Amniotic epithelial cell (primary cell): Measurements from ENCODE around the gene RBSN.

ENCODE experiments used
- DNase-seq: peaks from one replicate; pipeline ENCODE4 v3.0.0-alpha.2; 2010; ENCODE audit warnings: low read depth

Gene RBSN

DNA sequence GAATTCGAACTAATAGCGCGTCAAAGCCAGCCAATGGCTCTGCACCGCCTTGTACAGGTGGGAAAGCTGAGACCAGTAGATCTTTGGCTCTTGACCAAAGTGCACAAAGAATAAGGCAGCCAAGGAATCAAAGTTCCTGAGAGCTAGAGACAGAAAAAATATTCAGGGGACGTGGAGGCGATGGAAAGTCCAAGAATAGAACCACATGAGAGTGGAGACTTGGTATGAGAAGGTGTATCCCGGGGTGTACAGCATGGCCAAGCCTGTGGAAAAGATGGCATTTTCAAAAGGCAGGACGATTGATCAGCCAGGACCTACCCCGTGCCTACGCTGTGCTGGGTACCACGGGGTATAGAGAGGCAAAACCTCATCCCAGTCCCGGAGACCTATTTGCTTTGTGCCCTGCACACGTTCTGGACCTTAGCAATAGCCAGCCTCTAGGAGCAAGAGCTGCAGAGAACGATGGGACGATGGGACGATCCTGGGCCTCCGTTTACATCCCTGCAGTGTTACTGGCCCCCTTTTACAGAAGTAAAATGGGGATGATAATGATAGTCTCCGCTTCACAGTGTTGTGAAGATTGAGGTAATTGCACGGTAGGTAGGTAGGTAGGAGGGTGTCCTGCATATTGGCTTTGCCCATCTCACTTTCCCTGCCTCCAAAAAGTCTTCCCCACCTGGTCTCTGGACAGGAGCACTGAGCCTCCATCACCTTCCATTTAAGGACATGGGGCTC is 583 bp upstream of the RBSN start:
- no peak for DNase-seq

- DNase-seq: peak; percentile 7
Measured at GRCh38 chr3:15097891-15098290, 1.1 kb downstream of the RBSN start.

DNA sequence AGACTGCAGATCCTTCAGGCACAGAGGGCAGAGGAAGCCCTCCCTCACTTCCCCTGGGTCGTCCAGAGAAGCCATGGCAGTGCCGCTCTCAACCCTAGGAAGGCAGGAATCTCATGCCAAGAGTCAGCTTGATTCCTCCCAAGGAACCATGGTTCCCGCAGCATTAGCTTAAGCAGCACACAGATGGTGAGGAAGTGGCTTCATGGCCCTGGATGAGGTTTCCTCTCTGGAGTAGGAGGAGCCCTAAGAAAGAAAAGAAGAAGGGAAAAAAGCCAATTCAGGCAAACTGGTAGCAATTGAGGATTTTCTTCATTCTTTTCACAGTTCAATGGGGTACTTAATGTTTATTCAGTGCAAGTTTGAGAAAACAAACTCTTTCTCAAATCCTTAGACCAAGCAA is 2.9 kb downstream of the RBSN start:
- DNase-seq: no peak

- DNase-seq: no peak
Measured at GRCh38 chr3:15094187-15094875, 4.6 kb downstream of the RBSN start.

- no peak for DNase-seq
Measured at GRCh38 chr3:15092686-15093085, 6.3 kb downstream of the RBSN start.

DNA sequence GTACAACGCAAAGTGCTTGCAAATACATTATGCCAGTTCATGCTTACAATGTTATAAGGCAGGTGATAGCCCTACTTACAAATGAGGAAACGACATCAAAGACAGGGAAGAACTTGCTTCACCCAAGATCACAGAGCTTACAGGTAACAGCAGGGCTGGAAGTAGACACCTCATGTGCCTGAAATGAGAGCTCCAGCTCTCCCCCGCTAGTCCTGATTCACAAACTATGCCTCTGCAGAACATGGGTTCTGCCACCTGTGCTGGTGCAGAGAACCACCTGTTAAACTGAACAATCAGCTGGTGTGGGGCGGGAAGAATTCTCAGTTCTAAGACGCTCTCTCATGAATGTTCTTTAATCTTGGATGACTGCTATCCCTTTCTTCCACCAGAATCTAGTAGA is 7.4 kb downstream of the RBSN start:
- no peak for DNase-seq

GRCh38 chr3:15089201-15089600 is 9.7 kb downstream of the RBSN start:
- no peak for DNase-seq

- DNase-seq: no peak
Measured at GRCh38 chr3:15086699-15087098, 12.2 kb downstream of the RBSN start.

- DNase-seq: no peak
Measured at GRCh38 chr3:15086263-15086662, 12.7 kb downstream of the RBSN start.

DNA sequence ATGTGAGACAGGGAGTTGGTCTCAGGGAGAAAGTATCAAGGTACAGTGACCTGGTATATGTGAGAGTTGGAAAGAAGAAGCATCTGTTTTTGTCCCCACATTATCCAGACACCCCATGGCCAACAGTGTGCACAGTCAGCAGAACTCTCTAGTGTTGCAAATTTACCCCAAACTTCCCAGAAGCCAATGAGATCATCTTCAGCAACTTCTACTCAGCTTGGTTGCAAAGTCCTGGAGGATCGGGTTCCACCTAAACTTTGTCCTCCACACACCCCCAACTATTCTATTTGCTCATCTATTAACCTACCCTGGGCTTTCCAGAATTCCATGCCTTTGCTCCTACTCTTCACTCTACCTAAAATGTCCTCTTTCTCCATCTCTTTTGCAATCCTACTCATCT is 15.7 kb downstream of the RBSN start:
- DNase-seq: no peak

GRCh38 chr3:15081960-15082664 is 16.8 kb downstream of the RBSN start:
- peak; percentile 27 for DNase-seq

GRCh38 chr3:15079091-15079490 is 19.9 kb downstream of the RBSN start:
- DNase-seq: no peak

- no peak for DNase-seq
Measured at GRCh38 chr3:15074500-15074899, 24.4 kb downstream of the RBSN start.

GRCh38 chr3:15071699-15072098 is 27.2 kb downstream of the RBSN start:
- DNase-seq: no peak

DNA sequence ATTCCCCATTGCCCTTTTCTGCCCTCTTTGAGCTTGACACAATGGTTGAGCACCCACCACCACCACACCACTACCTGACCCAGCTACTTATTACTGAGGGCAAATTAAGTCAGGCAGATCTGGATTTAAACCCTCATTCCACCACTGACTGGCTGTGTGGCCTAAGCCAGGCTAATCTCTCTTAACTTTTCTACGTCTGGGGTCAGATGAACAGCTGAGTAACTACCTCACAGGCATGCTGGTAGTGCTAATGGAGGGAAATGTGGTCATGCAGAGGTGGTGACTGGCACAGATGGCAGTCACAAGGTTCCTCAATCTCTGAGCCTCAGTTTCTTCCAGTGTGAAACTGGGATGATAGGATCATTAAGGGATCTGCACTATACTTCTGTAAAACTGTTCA is 29.5 kb downstream of the RBSN start:
- DNase-seq: no peak

DNA sequence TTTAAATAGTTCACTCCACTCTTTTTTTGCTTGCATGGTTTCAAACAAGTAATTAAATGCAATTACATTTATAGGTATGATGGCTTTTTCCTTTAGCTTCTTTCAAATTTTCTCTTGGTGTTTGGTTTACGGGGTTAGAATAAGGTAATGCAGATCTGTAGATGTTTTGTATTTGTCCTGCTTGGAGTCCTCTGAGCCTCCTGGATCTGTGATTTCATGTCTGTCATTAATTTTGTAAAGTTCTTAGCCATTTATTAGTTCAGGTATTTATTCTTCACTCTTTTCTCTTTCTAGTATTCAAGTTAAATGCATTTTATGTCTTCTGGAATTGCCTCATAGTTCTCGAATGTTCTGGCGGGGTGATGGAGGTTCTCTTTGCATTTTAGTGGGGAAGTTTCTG is 32.5 kb downstream of the RBSN start:
- no peak for DNase-seq

DNA sequence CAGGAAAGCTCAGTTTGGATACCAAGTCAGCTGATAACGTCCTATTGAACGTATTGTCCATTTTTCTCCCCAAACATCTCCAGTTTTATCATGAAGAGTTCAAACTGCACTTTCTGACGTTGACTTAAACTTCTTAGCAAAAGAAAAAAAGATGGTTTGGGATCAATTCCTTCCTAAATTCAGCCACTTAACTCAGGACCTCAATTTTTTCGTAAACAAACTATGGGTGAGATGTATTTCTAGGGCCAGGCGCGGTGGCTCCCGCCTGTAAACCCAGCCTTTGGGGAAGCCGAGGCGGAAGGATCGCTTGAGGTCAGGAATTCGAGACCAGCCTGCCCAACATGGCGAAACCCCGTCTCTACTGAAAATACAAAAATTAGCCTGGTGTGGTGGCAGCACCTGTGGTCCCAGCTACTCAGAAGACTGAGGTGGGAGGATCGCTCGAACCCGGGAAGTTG is 33.4 kb downstream of the RBSN start:
- DNase-seq: no peak

DNA sequence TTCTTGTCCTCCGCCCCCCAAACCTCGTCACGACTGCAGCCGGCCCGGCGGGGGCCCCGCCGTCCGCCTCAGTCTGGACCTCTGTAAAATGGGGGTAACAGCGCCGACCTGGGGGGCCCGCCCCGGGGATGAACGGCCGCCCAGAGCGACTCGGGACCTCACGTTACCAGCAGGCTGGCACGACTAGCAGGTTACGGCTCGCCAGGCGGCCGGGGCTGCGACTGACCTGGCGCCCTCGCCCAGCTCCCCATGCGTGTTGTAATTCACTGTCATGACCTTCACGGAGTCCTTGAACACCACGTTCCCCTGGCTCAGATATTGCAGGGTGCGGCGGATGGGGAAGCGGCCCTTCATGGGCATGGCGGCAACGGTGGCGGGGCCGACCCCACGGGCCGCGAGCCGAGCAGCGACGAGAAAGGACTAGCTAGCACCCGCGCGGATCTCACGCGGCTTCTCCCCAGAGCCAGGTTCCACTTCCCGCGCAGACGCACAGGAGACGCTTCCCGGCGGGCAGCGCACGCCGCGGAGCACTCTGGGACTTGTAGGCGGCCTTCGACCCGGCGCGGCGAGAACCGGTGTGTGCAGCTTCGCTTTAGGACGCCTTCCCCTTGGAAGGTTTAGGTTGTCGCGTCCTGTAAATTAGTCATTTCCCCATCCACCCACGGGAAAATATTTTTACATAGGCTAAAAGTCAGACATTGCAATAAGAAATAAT is 34.0 kb downstream of the RBSN start, which contains the start of gene MRPS25:
TSS of gene MRPS25 (minus strand) at position 481 of the 715 bp plus-strand sequence. CDS start at position 360, 121 bp downstream.
- DNase-seq: peak; percentile 86

- peak; percentile 18 for DNase-seq
Measured at GRCh38 chr3:15064299-15064834, 34.6 kb downstream of the RBSN start.

GRCh38 chr3:15063656-15064286 is 35.2 kb downstream of the RBSN start:
- no peak for DNase-seq

GRCh38 chr3:15063238-15063637 is 35.7 kb downstream of the RBSN start:
- no peak for DNase-seq

- DNase-seq: no peak
Measured at GRCh38 chr3:15060029-15060428, 38.9 kb downstream of the RBSN start.
